GOT3 (cell line): ENCODE data around the gene RRAGB.
"Not testable (repeated sequence)": the region's sequence is repeated elsewhere in the genome, so short reads cannot be mapped to it uniquely, and the experiment has no call there.

ENCODE experiments used
- DNase-seq: peaks from one replicate; lab custom pipeline; 2025; ENCODE audit warnings: mixed read lengths; lab: John Stamatoyannopoulos, UW

Gene RRAGB

DNA sequence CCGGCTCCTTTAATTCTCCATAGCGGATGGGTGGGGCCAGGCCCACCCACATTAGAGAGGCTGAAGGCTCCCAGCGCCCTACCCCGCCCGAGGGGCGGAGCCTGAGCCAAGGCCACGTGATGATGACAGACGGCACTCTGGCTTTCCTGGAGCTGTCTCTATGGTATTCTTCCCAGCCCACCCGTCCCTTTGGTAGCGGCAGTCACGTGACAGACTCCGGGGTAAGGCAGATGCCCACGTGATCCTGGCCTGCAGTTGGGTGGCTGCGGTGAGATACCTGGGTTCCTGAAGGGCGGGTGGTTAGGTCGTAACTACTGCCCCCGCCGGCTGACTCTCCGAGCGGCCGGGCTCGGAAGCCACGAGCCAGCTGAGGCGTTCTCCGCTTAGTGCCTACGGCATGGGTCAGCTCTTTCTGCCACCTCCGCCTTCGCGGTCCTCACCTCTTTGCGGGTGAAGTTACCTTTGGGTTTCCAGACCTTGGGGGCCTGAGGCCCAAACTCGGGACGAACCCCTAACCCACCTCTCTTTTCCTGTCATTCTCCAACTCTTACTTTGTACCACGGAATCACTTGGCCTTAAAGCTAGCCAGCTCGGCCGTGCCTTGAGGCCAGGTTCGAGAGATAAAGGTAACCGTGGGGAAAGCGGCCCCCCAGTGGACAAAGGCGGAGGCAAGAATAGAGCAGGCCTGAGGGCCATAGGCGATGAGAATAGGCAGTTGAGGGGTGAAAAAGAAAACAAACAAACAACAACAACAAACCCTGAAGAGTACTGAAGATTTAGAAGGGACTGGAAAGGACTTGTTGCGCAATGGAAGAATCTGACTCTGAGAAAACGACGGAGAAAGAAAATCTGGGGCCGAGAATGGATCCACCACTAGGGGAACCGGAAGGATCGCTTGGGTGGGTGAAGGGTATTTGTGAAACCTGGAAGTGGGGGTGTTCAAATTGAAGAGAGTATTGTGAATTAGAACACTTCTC is at the start of gene RRAGB:
TSS of gene RRAGB (plus strand) at position 229 of the 977 bp plus-strand sequence. CDS start at position 808, 579 bp downstream.
- DNase-seq = peak; percentile 56

DNA sequence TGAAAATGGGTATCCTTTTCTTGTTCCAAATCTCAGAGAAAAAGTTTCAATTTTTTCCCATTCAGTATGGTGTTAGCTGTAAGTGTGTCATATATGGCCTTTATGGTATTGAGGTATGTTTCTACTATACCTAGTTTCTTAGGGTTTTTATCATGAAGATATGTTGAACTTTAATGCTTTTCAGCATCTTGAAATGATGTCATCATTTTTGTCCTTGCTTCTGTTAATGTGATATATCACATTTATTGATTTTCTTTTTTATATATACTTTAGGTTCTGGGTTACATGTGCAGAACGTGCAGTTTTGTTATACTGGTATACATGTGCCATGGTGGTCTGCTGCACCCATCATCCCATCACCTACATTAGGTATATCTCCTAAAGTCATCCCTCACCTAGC is 49.5 kb upstream of the RRAGB start:
- DNase-seq = no peak

- not testable (repeated sequence) for DNase-seq
Measured at GRCh38 chrX:55688579-55688978, 29.0 kb upstream of the RRAGB start.

DNA sequence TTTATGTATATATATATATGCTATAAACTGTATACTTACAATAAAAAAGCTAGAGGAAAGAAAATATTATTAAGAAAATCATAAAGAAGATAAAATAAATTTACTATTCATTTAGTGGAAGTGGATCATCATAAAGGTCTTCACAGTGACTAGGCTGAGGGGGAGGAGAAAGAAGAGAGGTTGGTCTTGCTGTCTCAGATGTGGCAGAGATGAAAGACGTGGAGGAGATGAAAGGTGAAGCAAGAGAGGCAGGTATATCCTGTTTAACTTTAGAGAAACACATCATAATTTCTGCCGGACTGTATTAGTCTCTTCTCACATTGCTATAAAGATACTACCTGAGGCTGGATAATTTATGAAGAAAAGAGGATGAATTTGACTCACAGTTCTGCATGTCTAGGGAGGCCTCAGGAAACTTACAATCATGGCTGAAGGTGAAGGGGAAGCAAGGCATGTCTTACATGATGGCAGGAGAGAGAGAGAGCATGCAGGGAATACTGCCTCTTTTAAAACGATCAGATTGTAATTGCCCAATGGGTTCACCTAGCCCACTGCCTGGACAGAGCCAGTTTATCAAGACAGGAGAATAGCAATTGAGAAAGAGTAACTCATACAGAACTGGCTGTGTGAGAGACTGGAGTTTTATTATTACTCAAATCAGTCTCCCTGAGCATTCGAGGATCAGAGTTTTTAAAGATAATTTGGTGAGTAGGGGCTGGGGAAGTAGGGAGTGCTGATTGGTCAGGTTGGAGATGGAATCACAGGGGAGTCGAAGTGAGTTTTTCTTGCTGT is 22.1 kb upstream of the RRAGB start:
- no peak for DNase-seq

GRCh38 chrX:55697381-55697780 is 20.2 kb upstream of the RRAGB start:
- no peak for DNase-seq

GRCh38 chrX:55702671-55703070 is 14.9 kb upstream of the RRAGB start:
- no peak for DNase-seq

GRCh38 chrX:55703436-55703835 is 14.1 kb upstream of the RRAGB start:
- DNase-seq = not testable (repeated sequence)

DNA sequence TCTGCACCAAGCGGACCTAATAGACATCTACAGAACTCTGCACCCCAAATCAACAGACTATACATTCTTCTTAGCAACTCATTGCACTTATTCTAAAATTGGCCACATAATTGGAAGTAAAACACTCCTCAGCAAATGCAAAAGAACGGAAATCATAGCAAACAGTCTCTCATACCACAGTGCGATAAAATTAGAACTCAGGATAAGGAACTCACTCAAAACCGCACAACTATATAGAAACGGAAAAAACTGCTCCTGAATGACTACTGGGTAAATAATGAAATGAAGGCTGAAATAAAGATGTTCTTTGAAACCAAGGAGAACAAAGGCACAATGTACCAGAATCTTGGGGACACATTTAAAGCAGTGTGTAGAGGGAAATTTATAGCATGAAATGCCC is 12.5 kb upstream of the RRAGB start:
- DNase-seq = not testable (repeated sequence)

DNA sequence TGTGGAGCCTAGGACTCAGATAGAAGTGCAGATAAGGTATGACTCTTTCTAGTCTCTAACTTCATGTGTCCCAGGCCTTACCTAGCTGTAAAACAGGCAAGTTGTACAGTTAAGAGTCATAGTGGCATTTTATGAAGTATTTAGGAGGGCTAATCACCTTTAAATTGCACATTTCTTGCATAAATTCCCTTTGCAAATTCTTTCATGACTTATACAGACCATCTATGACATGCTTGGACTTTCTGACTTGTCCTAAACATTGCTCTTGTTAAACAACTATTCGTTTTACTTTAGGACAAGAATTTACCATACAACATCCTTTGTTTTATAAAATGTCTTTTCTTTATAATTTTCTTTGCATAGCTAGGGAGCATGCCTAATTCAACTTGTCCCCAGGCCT is 7.8 kb upstream of the RRAGB start:
- DNase-seq = no peak

DNA sequence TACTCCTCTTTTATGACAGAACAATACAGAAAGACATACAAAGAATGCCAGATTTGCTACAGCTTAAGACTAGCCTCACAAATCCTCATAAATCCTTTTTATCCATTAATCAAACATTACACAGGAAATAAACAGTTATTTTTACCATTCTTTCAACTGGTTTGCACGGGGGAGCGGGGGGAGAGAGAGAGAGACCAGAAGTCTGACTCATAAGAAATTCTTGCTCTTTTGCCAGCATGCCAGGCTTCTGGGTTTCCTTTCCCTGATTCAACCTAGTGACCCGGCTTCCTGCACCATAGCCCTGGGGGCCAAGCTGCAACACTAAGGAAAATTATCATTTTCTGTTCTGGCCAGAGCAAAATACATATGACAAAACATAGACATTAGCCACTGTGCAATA is 6.8 kb upstream of the RRAGB start:
- peak; percentile 14 for DNase-seq

DNA sequence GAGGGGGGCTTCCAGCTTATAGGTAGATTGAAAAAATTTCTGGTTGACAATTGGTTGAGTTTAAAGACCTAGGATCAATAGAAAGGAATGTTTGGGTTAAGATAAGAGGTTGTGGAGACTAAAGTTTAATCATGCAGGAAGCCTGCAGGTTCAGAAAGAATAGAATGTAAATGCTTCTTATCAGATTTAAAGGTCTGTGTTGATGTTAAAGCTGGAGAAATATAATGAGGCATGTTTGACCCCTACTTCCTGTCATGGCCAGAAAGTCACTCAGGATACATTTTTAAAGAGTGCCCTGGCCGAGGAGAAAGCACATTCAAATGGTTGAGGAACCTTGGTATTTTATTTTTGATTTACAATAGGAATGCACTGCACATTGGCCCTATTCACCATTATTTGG is 3.9 kb upstream of the RRAGB start:
- DNase-seq = no peak

GRCh38 chrX:55714161-55714560 is 3.4 kb upstream of the RRAGB start:
- DNase-seq = no peak

- no peak for DNase-seq
Measured at GRCh38 chrX:55715847-55716246, 1.7 kb upstream of the RRAGB start.

DNA sequence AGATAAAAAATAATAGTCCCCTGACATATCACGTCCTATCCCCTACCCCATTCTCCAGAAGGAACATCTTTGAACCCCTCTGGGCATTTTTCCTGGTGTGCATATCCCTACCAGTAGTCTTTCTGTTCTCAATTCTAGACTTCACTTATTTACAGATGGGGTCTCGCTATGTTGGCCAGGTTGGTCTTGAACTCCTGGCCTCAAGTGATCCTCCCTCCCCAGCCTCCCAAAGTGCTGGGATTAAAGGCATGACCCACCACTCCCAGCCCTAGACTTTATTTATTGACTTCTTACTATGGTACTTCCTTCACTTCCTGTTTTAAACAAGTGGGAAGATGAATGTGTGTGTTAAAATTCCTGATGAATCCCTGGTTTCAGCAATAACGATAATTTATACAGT is 612 bp upstream of the RRAGB start:
- DNase-seq = no peak

DNA sequence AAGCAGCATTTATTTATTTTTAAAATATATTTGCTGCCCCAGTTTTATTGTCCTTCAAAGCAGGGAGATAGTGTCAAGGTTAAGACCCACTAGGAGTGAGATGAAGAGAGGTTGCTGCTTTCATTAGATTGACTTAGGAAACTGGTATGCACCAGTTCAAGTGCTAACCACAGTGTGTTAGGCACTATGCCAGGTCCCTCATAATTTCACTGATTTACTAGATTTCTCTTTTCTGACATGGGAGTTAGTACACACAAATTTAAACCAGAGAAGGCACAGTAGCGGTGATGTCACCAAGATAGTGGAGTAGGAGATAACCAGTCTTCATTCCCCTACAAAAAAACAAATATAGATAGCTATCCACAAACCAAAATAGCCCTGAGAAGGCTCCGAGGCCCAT is 14.3 kb downstream of the RRAGB start:
- DNase-seq = no peak

- no peak for DNase-seq
Measured at GRCh38 chrX:55738969-55739368, 21.4 kb downstream of the RRAGB start.

- no peak for DNase-seq
Measured at GRCh38 chrX:55742649-55743048, 25.1 kb downstream of the RRAGB start.

DNA sequence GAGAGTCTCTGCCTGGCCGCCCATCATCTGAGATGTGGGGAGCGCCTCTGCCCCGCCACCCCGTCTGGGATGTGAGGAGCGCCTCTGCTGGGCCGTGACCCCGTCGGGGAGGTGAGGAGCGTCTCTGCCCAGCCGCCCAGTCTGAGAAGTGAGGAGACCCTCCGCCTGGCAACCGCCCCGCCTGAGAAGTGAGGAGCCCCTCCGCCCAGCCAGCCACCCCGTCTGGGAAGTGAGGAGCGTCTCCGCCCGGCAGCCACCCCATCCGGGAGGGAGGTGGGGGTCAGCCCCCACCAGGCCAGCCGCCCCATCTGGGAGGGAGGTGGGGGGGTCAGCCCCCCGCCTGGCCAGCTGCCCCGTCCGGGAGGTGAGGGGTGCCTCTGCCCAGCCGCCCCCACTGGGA is 30.9 kb downstream of the RRAGB start:
- DNase-seq = not testable (repeated sequence)

GRCh38 chrX:55750256-55750655 is 32.7 kb downstream of the RRAGB start:
- DNase-seq = no peak

- DNase-seq = no peak
Measured at GRCh38 chrX:55754861-55755294, 37.3 kb downstream of the RRAGB start.

GRCh38 chrX:55758033-55758432 is 40.5 kb downstream of the RRAGB start:
- no peak for DNase-seq

DNA sequence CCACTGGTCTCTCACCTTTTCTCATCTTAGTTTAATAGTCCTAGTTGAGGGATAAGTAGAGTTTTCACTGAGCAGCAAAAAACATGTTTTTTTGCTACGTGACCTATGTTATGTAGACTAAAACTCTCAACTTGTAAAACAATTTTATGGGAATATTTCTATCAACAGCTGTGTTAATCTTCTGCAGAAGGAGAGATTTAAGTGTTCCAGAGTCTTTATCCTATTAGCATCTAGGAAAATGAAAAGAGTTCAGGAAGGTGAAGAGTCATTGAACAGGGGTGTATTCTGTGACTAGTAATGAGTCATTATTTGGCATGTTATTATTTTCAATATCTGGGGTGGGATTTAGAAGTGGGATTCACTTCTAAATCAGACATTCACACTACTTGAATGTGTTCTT is 41.9 kb downstream of the RRAGB start:
- DNase-seq = no peak

- DNase-seq = no peak
Measured at GRCh38 chrX:55767100-55767499, 49.6 kb downstream of the RRAGB start.
